RWPE1 (cell line): ENCODE data around the gene NRROS.

ENCODE experiments used
- CTCF ChIA-PET: fragments of 350-600 bp; sonication (Branson Sonifier 250); formaldehyde crosslinking; extraction: SDS; loops from one replicate; lab custom pipeline; 2021; lab: Yijun Ruan, JAX
- POLR2A ChIA-PET: fragments of 400-600 bp; formaldehyde crosslinking; extraction: SDS; loops from one replicate; lab custom pipeline; 2020; ENCODE audit warnings: antibody characterized with exemption; ENCODE audit not compliant: low non-redundant PET; lab: Yijun Ruan, JAX
- DNase-seq: peaks from one replicate; pipeline ENCODE4 v3.0.0; 2012; ENCODE audit warnings: low spot score
- H3K27ac ChIP-seq: fragments of 450-650 bp; 2 replicates; pipeline ENCODE4 v1.5.1; 2017
- TF ChIP-seq, protein P1 (sequence below): fragments of 450-650 bp; conservative IDR thresholded peaks from 2 replicates; pipeline ENCODE4 v1.5.1; 2017; ENCODE audit warnings: low read depth, mild to moderate bottlenecking

The NRROS gene

DNA sequence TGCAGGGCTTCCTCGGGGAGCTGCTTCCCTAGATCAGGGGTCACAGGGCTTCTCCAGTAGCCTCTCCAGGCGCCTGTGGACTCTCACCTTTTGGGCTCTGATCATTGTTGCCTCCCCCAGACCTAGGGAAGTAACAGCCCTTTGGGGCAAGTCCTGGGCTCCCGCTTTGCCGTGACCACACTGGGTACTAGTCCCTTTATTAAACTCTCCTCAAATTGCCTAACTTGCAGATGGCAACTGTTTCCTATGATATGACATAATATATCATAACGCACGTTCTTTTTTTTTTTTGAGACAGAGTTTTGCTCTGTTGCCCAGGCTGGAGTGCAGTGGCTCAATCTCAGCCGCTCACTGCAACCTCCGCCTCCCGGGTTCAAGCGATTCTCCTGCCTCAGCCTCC, 17.9 kb upstream of the NRROS start:
- no peak overlapping the region for H3K27ac ChIP-seq
- POLR2A ChIA-PET = no interaction called here
- CTCF ChIA-PET = no interaction called here
- TF ChIP-seq, protein P1, sequence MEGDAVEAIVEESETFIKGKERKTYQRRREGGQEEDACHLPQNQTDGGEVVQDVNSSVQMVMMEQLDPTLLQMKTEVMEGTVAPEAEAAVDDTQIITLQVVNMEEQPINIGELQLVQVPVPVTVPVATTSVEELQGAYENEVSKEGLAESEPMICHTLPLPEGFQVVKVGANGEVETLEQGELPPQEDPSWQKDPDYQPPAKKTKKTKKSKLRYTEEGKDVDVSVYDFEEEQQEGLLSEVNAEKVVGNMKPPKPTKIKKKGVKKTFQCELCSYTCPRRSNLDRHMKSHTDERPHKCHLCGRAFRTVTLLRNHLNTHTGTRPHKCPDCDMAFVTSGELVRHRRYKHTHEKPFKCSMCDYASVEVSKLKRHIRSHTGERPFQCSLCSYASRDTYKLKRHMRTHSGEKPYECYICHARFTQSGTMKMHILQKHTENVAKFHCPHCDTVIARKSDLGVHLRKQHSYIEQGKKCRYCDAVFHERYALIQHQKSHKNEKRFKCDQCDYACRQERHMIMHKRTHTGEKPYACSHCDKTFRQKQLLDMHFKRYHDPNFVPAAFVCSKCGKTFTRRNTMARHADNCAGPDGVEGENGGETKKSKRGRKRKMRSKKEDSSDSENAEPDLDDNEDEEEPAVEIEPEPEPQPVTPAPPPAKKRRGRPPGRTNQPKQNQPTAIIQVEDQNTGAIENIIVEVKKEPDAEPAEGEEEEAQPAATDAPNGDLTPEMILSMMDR = no peak
- DNase-seq = no peak

DNA sequence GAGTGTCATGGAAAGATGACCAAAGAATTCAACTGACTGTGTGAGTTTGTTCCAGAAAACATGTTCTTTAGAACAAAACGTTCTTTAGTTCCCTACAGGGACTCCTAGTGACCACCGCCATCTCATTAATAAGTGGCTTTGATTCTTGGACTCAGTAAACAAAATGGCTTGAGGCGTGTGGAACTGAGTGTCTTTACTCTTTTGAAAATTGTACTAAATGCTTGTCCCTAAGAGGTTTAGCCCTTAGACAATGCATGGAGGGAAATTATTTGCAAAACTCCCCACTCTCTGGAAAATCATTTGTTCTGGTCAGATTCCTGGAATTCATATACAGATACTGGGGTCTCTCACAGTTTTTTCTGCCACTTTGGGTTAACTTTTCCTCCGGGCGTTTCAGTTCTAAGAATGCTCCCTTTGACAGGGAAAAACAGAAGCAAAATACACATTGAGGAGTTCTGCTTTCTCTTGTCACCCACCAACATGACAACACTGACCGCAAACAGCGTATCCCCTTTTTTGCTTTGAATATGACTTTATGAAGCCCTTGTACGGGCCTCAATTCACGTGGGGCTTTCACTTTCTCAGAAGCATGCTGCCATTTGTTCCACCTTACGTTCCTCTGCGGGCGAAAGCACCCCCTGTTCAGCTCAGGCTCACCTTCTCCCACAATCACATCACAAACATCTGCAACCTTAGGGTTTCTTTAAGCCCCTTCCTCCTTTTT, 15.3 kb upstream of the NRROS start:
- POLR2A ChIA-PET = no interaction called here
- TF ChIP-seq, protein P1 = no peak
- no peak overlapping the region for H3K27ac ChIP-seq
- no peak for DNase-seq
- CTCF ChIA-PET = no interaction called here

DNA sequence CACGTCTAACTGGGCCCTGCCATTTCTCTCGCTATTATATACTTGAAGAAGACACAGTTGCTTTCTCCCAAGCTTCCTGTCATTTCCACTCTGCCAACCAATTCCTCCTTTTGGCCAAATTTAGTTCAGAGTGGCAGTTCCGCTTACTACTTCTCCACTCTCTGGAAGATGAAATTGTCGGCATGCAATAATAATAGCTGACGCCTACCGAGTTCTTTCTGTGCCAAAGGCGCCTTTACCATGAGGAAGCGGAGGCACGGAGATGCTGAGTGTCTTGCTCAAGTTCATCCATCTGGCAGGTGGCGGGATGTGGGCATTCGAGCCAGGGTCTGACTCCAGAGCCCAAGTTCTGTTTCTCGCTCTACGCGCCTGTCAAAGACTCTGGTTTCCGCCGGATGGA, 14.6 kb upstream of the NRROS start:
- ChIA-PET POLR2A (no interaction called here), CTCF (interaction anchor here (0.6 kb wide), 1 partner anchor 1077 kb away, joined by 4 read pairs; no protein-coding TSS in a partner anchor)
- no peak for DNase-seq
- TF ChIP-seq, protein P1 = no peak
- no peak overlapping the region for H3K27ac ChIP-seq

DNA sequence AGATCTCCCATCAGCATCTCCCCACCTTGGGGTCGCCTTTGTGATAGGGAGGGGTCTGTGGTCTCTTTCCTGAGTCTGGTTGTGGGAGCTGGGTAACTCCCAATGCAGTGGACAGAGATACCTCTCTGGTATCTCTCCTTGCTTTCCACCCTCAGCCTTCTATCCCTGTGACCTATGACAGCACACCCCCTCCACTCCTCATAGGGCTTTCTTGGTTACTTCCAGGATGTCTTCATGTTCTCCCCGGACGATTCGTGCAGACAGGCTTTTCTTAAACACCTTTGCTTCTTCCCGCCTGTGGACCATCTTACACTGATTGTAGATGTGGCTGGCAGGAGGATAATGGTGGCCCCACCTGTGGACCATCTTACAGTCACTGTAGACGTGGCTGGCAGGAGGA, 14.2 kb upstream of the NRROS start:
- TF ChIP-seq, protein P1 = no peak
- no peak overlapping the region for H3K27ac ChIP-seq

DNA sequence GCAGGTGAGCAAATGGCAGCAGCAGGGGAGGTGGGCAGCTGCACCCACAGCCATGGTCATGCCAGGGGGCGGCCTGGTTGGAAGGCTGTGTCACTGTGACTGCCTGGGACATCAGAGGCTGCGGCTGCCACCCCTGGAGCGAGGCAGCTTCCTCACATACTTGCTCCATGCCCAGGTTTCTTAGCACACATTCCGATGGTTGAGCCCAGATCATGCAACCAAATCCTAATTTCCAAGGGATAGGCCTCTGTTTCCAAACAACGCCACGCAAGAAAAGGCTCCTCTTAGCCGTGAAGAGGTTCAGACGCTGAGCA, 11.6 kb upstream of the NRROS start:
- POLR2A ChIA-PET = no interaction called here
- TF ChIP-seq, protein P1 = no peak
- CTCF ChIA-PET = interaction anchor here (0.5 kb wide), 1 partner anchor 36 kb away, joined by 3 read pairs; no protein-coding TSS in a partner anchor
- no peak overlapping the region for H3K27ac ChIP-seq
- DNase-seq = no peak

More for the DNA sequence above, 14.2 kb upstream of the NRROS start:
- ChIA-PET CTCF (interaction anchor here (0.6 kb wide), 1 partner anchor 1076 kb away, joined by 4 read pairs; no protein-coding TSS in a partner anchor), POLR2A (no interaction called here)
- no peak for DNase-seq

DNA sequence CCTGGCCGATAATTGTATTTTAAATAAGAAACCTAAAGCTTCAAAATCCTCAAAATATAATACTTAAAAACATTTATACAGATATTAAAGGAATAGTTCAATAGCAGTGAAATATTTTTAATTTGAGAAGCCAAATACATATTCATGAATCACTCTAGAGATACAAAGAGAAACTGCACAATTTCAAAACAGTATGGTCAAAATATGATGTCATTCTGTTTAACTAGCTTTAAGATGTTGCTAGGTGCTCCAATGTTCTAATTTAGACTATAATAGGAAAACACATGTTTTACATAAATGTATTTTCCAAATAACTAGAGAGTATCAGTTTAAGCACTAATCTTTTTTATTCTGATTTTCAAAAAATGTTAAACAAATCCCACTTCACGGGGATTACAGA, 10.3 kb upstream of the NRROS start:
- TF ChIP-seq, protein P1 = no peak
- ChIA-PET CTCF (interaction anchor here (0.9 kb wide), 1 partner anchor 20 kb away, joined by 3 read pairs; no protein-coding TSS in a partner anchor), POLR2A (no interaction called here)
- no peak overlapping the region for H3K27ac ChIP-seq
- no peak for DNase-seq
